GM12874 (cell line): ENCODE data around the gene BCL3.

ENCODE experiments used
- TF ChIP-seq, protein P1 (sequence below): IDR thresholded peaks from 2 replicates; pipeline ENCODE4 v1.5.1; 2011; ENCODE audit warnings: low read depth, mild to moderate bottlenecking, control low read depth, low read length, moderate library complexity; ENCODE audit not compliant: insufficient read depth

BCL3 gene

DNA sequence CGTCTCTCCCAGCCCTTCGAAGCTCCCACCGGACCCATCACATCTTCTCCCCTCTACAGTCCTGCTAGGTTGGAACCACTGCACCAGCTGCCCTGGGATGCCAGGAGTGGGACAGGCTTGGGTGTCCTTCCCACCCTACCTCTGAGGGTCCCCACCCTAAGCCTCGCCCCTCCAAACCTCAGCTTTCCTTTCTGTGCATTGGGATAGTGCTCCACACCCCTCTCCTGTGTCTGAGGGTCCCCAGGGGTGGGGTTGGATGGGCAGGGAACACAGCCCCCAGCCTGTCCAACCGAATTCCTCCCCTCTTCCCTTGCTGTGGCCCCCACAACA lies 1.9 kb upstream of the BCL3 start:
- TF ChIP-seq, protein P1, sequence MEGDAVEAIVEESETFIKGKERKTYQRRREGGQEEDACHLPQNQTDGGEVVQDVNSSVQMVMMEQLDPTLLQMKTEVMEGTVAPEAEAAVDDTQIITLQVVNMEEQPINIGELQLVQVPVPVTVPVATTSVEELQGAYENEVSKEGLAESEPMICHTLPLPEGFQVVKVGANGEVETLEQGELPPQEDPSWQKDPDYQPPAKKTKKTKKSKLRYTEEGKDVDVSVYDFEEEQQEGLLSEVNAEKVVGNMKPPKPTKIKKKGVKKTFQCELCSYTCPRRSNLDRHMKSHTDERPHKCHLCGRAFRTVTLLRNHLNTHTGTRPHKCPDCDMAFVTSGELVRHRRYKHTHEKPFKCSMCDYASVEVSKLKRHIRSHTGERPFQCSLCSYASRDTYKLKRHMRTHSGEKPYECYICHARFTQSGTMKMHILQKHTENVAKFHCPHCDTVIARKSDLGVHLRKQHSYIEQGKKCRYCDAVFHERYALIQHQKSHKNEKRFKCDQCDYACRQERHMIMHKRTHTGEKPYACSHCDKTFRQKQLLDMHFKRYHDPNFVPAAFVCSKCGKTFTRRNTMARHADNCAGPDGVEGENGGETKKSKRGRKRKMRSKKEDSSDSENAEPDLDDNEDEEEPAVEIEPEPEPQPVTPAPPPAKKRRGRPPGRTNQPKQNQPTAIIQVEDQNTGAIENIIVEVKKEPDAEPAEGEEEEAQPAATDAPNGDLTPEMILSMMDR = no peak

DNA sequence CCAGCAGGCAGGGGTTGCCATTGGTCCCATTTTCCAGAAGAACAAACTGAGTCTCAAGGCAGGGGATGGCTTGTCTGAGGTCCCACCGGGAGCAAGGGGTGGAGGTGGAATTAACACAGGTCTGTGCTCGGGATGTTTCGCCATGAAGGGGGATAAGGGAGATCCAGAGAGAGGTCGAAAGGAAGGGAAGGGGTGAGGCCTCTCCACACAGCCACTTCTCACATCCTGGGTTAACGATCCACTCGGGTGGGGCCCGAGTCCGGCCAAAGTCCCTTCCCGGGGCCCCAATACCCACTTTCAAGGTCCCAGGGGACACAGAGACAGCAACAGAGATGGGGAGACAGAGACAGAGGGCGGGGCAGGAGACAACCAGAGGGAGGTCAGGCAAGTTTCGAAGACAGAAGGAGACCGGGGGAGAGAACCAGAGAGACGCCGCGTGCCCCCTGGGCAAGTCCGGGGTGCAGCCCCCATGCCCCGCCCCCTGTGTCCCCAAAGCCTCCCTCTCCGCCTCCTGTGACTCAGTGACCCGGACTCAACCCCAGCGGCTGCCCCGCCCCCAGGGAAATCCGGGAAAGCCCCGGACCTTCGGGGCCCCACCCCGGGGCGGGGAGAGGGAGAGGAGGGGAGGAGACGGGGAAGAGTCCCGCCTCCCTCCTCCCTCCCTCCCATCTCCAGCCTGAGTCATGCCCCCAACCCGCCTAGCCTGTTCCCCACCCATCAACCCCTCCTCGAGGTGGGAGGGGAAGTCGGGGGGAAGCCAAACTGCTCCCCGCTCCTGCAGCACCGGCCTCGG lies 1.4 kb upstream of the BCL3 start:
- TF ChIP-seq, protein P1 = no peak

DNA sequence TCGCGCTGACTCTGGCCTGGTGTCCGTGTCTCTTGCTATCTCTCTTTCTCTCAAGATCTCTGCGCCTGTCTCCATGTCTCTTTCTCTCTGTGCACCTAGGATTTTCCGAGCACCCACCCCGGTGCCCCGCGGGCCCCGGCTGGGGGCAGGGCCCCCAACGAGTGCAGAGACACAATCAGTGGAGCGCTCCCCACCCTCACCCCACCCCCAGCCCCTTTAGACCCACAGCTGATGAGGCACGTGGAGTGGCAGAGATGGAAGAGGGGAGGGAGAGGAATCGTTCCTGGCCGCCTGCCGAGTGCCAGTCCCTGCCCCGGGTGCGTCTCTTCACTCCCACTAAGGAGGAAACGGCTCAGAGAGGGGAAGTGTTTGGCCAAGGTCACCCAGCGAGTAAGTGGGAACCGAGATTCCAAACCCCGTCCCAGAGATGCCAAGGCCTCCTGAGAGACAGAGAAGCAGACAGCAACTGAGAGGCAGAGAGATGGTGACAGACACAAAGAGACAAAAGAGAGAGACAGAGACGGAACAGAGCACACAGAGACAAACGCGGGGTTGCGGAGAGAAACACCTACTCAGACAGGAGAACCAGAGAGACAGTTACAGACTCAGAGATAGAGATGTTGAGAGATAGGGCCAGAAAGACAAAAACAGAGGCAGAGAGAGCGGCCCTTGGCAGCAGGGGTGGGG lies 626 bp upstream of the BCL3 start:
- TF ChIP-seq, protein P1 = no peak

DNA sequence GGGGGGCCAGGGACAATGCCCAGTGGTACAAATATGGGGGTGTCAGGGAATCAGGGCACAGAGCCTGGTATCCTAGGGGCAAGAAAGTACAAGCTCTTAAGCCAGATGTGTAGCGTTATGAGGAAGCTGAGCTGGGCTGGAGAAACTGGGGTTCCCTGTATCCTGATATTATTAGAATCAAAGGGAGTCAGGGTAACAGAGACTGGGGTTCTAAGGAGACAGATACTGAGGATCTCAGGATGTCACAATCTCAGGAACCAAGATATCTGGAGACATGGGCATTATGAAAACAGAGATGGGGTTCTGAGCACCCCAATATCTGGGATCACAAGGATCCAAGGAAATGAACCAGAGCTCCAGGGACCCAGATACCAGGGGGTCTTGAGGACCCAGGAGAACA lies 784 bp downstream of the BCL3 start:
- TF ChIP-seq, protein P1 = no peak

DNA sequence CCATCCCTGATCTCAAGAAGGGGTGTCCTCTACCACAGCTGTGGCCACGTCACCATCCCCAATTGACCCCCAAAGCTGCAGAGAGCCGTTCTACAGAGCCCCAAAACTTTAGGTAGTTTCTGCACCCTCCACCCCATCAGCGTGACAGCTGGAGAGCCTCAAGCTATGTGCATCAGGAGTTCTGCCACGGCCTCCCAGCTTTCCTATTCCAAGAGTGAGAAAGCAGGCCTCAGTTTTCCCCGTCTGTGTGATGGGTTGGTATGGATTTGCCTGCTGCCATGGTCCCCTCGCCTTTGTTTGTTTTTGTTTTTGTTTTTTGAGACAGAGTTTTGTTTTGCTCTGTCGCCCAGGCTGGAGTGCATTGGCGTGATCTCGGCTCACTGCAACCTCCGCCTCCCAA lies 1.5 kb downstream of the BCL3 start:
- TF ChIP-seq, protein P1 = no peak

DNA sequence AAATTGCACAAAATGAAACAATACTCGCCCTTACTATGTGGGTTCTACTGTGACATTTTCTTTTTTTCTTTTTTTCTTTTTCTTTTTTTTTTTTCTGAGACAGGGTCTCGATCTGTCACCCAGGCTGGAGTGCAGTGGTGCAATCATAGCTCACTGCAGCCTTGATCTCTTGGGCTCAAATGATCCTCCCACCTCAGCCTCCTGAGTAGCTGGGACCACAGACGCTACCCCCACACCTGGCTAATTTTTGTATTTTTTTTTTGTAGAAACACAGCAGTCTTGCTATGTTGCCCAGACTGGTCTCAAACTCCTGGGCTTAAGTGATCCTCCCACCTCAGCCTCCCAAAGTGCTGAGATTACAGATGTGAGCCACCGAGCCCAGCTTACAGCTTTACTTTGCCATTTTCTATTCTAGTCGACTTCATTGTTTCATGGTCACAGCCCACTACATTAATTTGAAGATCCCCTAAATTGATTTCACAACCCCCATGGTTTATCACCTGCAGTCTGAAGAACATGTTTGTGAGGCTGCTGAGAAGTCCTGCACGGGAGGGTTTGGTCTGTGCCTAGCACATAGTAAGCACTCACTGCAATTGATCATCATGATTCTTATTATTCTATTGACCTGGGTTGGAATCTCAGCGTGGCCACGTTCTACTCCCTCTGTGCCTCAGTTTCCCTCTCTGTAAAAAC lies 3.8 kb downstream of the BCL3 start:
- TF ChIP-seq, protein P1 = no peak
